Epithelial cell of proximal tubule (primary cell): ENCODE results near the gene AKAP9. TPM values are rescaled to one million over a fixed set of nuclear protein-coding genes. Genes with fewer than 3 reads are reported as not detected.
"Not testable (repeated sequence)": the region's sequence is repeated elsewhere in the genome, so short reads cannot be mapped to it uniquely, and the experiment has no call there.

Experiments
- DNase-seq: peaks from one replicate; pipeline ENCODE4 v3.0.0-alpha.2; 2011; ENCODE audit warnings: low read depth
- H3K4me3 ChIP-seq: 2 replicates; pipeline ENCODE4 v1.5.1; 2011; ENCODE audit warnings: low read depth, mild to moderate bottlenecking, low read length
- total RNA-seq: library from RNA; depleted of rRNA; stranded (reverse); fragments of >200 nt; gene quantifications from 2 replicates; pipeline ENCODE4 v1.2.3, GENCODE V29; 2015
- TF ChIP-seq, protein P1 (sequence below): conservative IDR thresholded peaks from 2 replicates; pipeline ENCODE4 v1.5.1; 2012; ENCODE audit warnings: low read depth, mild to moderate bottlenecking, low read length

The AKAP9 gene
- total RNA-seq, 1 donor from 2014 or later, result 19.6 TPM

DNA sequence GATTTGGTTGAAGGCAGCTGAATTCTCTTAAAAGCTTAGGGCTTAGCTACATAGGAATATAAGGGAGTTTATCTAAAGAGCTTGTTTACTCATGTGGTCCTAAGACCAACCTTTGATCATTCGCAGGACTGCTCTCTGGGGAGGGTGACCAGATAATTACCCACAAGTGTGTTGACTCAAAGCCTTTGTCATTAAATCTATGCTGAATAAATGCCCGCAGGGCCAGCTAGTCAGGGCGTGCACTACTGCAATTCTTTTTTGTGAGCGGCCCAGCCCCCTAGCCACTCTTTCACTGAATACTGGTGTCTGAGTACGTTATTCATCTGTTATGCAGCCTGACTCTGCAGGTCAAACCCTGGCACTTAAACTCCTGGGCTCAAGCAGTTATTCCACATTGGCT, 69.6 kb downstream of the AKAP9 start:
- no peak overlapping the region for H3K4me3 ChIP-seq
- DNase-seq, result no peak
- TF ChIP-seq, protein P1, sequence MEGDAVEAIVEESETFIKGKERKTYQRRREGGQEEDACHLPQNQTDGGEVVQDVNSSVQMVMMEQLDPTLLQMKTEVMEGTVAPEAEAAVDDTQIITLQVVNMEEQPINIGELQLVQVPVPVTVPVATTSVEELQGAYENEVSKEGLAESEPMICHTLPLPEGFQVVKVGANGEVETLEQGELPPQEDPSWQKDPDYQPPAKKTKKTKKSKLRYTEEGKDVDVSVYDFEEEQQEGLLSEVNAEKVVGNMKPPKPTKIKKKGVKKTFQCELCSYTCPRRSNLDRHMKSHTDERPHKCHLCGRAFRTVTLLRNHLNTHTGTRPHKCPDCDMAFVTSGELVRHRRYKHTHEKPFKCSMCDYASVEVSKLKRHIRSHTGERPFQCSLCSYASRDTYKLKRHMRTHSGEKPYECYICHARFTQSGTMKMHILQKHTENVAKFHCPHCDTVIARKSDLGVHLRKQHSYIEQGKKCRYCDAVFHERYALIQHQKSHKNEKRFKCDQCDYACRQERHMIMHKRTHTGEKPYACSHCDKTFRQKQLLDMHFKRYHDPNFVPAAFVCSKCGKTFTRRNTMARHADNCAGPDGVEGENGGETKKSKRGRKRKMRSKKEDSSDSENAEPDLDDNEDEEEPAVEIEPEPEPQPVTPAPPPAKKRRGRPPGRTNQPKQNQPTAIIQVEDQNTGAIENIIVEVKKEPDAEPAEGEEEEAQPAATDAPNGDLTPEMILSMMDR, result no peak

DNA sequence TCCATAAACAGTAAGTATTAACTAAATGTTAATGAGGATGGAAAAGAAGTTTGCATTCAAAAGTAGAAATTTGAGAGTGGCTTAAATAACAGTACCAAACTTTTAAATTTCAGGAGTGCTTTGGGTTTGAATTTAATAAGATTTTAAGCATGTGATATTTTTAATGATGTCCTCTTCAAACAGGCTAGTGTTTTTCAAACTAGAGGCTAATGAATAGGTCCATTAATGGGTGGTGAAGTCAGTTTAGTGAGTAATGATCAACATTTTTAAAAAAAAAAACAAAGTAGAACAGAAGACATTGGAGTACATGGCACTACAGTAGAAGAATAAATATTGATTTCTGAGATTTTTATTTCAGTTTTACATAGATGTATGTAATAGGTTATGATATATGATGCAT, 72.9 kb downstream of the AKAP9 start:
- TF ChIP-seq, protein P1, result no peak
- no peak for DNase-seq
- H3K4me3 ChIP-seq, result no peak overlapping the region

DNA sequence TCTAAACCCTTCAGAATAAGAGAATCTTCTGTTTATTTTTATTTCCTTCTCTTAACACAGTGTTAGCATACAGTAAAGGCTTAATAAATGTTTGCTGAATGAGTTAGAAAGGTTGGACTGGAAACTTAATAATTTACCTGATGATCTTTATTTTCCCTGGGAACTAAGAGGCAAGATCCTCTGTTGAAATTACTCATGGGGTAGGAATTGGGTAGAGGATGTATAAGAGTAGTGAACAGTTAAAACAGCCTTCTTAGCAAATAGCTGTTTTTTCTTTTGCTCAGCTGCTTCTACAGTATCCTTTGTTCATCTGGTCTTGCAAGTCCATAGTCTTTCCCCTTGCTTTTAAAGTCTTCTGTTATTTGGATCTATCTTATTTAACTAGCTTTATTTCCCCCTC, 80.0 kb downstream of the AKAP9 start:
- peak; percentile 68 for DNase-seq
- no peak overlapping the region for H3K4me3 ChIP-seq
- TF ChIP-seq, protein P1, result no peak

DNA sequence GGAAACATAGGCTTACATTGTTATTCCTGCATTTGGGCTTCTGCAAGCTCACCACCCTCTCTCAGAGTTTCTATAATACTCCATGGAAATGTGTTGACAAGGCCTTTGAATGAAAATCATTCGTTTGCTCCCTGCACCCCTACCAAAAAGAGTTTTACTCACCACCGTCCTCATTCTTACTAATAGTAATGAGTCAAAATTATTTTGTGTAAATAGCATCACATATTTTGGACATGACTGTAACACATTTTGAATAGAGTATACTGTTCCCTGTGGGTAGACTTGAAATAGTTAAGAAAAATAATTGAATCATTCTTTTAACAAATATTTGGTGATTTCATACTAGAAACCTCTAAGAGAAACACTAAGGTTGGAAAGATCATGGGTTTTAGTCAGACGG, 84.6 kb downstream of the AKAP9 start:
- DNase-seq, result no peak
- no peak overlapping the region for H3K4me3 ChIP-seq
- TF ChIP-seq, protein P1, result no peak

DNA sequence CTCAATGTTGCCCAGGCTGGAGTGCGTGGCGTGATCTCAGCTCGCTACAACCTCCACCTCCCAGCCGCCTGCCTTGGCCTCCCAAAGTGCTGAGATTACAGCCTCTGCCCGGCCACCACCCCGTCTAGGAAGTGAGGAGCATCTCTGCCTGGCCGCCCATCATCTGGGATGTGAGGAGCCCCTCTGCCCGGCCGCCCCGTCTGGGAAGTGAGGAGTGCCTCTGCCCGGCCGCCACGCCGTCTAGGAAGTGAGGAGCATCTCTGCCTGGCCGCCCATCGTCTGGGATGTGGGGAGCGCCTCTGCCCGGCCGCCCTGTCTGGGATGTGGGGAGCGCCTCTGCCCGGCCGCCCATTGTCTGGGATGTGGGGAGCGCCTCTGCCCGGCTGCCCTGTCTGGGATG, 86.0 kb downstream of the AKAP9 start:
- not testable (repeated sequence) for H3K4me3 ChIP-seq, DNase-seq

DNA sequence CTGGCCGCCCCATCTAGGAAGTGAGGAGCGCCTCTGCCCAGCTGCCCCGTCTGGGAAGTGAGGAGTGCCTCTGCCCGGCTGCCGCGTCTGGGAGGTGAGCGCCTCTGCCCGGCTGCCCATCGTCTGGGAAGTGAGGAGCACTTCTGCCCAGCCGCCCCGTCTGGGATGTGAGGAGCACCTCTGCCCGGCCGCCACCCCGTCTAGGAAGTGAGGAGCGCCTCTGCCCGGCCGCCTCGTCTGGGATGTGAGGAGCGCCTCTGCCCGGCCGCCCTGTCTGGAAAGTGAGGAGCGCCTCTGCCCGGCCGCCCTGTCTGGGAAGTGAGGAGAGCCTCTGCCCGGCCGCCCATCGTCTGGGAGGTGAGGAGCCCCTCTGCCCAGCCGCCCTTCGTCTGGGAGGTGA, 86.5 kb downstream of the AKAP9 start:
- DNase-seq, H3K4me3 ChIP-seq: not testable (repeated sequence)

DNA sequence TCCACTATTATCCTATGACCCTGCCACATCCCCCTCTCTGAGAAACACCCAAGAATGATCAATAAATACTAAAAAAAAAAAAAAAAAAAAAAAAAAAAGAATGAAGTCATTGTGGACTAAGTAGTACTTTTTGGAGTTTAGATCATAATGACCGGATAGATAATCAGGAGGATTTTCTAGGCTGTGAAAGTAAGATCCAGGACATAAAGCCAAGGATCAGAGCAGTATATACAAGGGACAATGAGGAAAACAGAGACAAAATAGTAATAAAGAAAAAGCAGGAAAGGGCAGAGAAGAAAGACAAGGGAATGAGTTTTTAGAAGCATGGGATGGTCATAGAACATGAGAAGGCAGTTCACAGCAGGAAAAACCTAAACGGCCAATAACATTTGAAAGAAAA, 87.6 kb downstream of the AKAP9 start:
- TF ChIP-seq, protein P1, result no peak
- H3K4me3 ChIP-seq, result no peak overlapping the region
- no peak for DNase-seq

DNA sequence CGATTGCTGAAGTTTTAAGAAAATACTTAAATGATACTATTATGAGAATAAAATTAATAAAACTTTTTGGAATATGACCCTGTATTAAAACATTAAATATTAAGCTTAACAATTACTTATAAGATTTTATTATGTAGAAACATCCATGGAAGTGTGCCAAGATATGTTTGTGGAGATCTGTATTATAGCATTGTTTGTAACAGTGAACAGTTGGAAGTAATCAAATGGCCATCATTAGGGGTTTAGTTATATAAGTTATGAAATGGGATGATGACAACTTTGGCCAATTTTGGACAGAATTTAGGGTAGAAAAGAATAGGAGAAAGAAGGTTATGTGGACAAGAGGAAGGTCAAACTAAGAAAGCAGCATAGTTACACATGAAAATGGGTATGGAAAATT, 88.0 kb downstream of the AKAP9 start:
- H3K4me3 ChIP-seq, result no peak overlapping the region
- DNase-seq, result no peak
- TF ChIP-seq, protein P1, result no peak
